GM13976 (cell line): Measurements from ENCODE around the gene NOL12.
"Not testable (repeated sequence)": the region's sequence is repeated elsewhere in the genome, so short reads cannot be mapped to it uniquely, and the experiment has no call there.

Experiments used
- DNase-seq: peaks from one replicate; pipeline ENCODE4 v3.0.0; 2012; ENCODE audit warnings: low spot score
- CTCF ChIP-seq: IDR thresholded peaks from 2 replicates; pipeline ENCODE4 v1.5.1; 2012; ENCODE audit warnings: borderline replicate concordance, mild to moderate bottlenecking; ENCODE audit not compliant: insufficient read depth; ENCODE audit errors: extremely low read depth, missing control alignments, control extremely low read depth
- in situ Hi-C: fragments of 300-500 bp; cut with MboI; formaldehyde crosslinking; loops from one replicate; pipeline ENCODE4 v1.12.0; 2022; ENCODE audit warnings: low sequenced_read_pairs, mixed read lengths, inconsistent platforms; ENCODE audit not compliant: unreplicated experiment

Gene NOL12

GRCh38 chr22:37654563-37655251 lies 31.4 kb upstream of the NOL12 start:
- in situ Hi-C loops, result no loop called here
- no peak for TF ChIP-seq CTCF
- no peak for DNase-seq

GRCh38 chr22:37655252-37655563 lies 30.9 kb upstream of the NOL12 start:
- no peak for DNase-seq
- in situ Hi-C loops, result no loop called here
- no peak for TF ChIP-seq CTCF

DNA sequence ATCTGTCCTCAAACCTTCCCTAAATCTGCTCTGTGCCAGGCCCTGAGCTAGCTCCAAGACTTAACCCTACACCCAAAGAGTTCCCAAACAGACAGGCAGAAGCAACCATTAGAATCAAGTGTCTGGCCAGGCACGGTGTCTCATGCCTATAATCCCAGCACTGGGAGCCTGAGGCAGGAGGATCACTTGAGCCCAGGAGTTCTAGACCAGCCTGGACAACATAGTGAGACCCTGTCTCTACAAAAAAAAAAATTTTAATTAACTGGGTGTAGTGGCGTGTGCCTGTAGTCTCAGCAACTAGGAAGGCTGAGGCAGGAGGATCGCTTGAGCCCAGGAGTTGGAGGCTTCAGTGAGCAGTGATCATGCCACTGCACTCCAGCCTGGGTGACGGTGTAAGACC lies 29.6 kb upstream of the NOL12 start:
- in situ Hi-C loops, DNase-seq: not testable (repeated sequence)

DNA sequence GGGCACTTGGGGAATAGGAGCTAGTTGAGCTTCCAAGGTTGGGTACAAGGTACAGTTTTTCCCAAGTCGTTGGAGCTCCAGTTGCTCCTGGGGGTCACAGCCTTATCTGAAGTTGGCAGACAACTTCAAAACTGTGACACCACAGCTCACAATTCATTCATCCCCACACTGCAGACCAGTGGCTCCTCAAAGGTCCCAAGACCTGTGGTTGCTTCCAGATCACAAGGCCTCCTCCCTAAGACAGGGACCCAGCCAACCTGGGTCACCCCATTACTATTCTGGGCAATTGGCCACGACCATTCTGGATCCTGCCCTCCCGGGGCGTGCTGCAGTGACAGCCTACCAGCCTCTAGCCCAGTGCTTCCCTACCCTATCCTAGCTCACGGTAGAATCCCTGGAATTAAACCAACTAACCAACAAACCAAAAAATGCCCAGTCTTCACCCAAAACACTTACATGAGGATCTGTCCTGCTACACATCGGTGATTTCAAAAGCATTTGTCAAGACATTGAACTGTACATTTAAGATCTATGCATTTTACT lies 28.5 kb upstream of the NOL12 start:
- in situ Hi-C loops, result no loop called here
- DNase-seq, result no peak

DNA sequence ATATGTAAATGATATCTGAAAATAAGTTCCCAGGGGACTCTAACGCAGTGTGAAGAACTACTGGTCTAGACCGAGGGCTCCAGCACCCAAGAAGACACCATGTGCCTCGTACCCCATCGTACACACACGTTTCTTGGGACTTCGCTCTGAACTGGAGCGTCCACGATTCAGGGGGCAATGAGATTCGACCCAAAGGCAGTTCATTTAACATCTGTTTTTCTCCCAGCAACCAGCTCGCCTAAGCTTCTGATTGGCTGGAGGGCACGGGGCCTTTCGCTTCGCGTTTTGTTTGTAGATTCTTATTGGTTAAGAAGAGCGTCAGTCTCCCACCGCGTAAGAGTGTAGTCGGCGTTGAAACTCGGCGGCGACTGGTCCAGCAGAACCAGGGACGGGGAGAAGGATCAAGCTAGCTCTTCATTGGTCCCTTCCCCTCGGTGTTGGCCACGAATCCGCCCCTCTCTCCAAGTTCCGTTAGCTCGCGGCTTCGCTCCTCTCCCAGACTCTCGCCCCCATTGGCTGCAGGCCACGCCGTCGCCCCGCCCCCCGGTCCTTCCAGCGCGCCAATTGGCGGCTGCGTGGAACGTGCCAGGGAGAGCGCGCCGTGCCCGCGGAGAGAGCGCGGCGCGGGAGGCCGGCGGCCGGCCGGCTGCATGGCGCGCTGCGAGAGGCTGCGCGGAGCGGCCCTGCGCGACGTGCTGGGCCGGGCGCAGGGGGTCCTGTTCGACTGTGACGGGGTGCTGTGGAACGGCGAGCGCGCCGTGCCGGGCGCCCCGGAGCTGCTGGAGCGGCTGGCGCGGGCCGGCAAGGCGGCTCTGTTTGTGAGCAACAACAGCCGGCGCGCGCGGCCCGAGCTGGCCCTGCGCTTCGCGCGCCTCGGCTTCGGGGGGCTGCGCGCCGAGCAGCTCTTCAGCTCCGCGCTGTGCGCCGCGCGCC lies 27.7 kb upstream of the NOL12 start, which contains the start of gene PDXP:
Gene PDXP, plus strand, starts transcription at position 591 of the 933 bp plus-strand sequence. Its CDS starts 60 bp downstream, at position 651.
- in situ Hi-C loops, result no loop called here
- DNase-seq, result peak; percentile 97
- TF ChIP-seq CTCF, result no peak

More for the DNA sequence above, 28.5 kb upstream of the NOL12 start:
- TF ChIP-seq CTCF, result no peak

DNA sequence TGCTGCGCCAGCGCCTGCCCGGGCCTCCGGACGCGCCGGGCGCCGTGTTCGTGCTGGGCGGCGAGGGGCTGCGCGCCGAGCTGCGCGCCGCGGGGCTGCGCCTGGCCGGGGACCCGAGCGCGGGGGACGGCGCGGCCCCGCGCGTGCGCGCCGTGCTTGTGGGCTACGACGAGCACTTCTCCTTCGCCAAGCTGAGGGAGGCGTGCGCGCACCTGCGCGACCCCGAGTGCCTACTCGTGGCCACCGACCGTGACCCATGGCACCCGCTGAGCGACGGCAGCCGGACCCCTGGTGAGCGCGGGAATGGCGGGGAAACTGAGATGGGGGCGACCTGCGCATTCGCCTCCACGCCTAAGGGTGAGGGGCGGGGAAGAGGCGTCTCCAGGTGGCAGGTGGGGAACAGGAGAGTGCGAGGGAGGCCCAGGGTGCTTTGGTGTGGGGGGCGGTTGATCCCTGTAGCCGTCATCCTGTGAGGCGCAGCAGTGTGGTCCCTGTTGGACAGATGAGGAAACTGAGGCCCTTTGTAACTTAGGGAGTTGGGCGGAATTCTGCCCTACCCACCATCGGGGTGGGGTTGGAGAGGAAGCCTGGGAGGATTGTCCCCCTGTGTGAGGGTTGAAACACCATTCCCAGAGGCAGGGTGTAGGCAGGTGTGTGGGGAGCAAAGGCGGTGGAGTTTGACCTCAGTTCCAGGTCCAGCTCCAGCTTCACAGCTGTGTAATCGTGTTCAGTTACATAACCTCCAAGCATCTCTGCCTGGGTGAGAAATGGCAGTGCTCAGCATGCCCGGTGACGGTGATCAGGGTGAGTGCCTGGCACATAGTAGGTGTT lies 26.9 kb upstream of the NOL12 start:
- in situ Hi-C loops, result no loop called here
- TF ChIP-seq CTCF, result no peak
- DNase-seq, result no peak
